Karpas-422 (cell line): Measurements from ENCODE around the gene GPR15LG. TPM values are rescaled to one million over a fixed set of nuclear protein-coding genes. Genes with fewer than 3 reads are reported as not detected.
"Not testable (repeated sequence)": the region's sequence is repeated elsewhere in the genome, so short reads cannot be mapped to it uniquely, and the experiment has no call there.

Source experiments
- DNase-seq: peaks from one replicate; pipeline ENCODE4 v3.0.0-alpha.2; 2015
- H2AFZ ChIP-seq: fragments of 200-600 bp; sonication (generic); 2 replicates; pipeline ENCODE4 v1.6.1; 2014; ENCODE audit warnings: antibody characterized with exemption, low read length, mixed read lengths
- H3K27ac ChIP-seq: fragments of 200-600 bp; sonication (generic); 2 replicates; pipeline ENCODE4 v1.5.1; 2014; ENCODE audit warnings: mild to moderate bottlenecking, low read length, moderate library complexity
- H3K27me3 ChIP-seq: fragments of 200-600 bp; sonication (generic); 2 replicates; pipeline ENCODE4 v1.6.1; 2014; ENCODE audit warnings: low read length, mixed read lengths
- H3K36me3 ChIP-seq: fragments of 200-600 bp; sonication (generic); 2 replicates; pipeline ENCODE4 v1.6.1; 2014; ENCODE audit warnings: low read length, mixed read lengths; ENCODE audit not compliant: insufficient read depth
- H3K4me1 ChIP-seq: fragments of 200-600 bp; sonication (generic); 2 replicates; pipeline ENCODE4 v1.6.1; 2014; ENCODE audit warnings: mild to moderate bottlenecking, low read length, mixed read lengths
- H3K4me2 ChIP-seq: fragments of 200-600 bp; sonication (generic); 2 replicates; pipeline ENCODE4 v1.6.1; 2014; ENCODE audit warnings: low read length, low read depth, mild to moderate bottlenecking; ENCODE audit not compliant: poor library complexity, severe bottlenecking
- H3K4me3 ChIP-seq: fragments of 200-600 bp; sonication (generic); 2 replicates; pipeline ENCODE4 v1.5.1; 2014; ENCODE audit warnings: mild to moderate bottlenecking, antibody characterized with exemption, low read length, mixed read lengths
- H3K79me2 ChIP-seq: fragments of 200-600 bp; sonication (generic); 2 replicates; pipeline ENCODE4 v1.6.1; 2014; ENCODE audit warnings: mild to moderate bottlenecking, low read length, mixed read lengths
- H3K9ac ChIP-seq: fragments of 200-600 bp; sonication (generic); 2 replicates; pipeline ENCODE4 v1.6.0; 2014; ENCODE audit warnings: low read length
- H3K9me2 ChIP-seq: fragments of 200-600 bp; sonication (generic), shearing (Covaris generic); replicated peaks from 2 replicates; pipeline ENCODE4 v1.6.0; 2014; ENCODE audit warnings: mild to moderate bottlenecking, low read length, moderate library complexity; ENCODE audit not compliant: insufficient read depth
- H3K9me3 ChIP-seq: fragments of 300-700, 200-600 bp; sonication (generic); 2 replicates; pipeline ENCODE4 v1.6.1; 2014; ENCODE audit warnings: low read length, mixed read lengths
- H4K20me1 ChIP-seq: fragments of 200-600 bp; sonication (generic); 2 replicates; pipeline ENCODE4 v1.6.1; 2014; ENCODE audit warnings: mild to moderate bottlenecking, antibody characterized with exemption, low read length, low read depth; ENCODE audit not compliant: insufficient read depth
- total RNA-seq: library from RNA; depleted of rRNA; stranded (reverse); fragments of >200 nt; shearing (Covaris generic); gene quantifications from 2 replicates; pipeline ENCODE4 v1.2.3, GENCODE V29; 2014; ENCODE audit warnings: low replicate concordance

GPR15LG gene
- total RNA-seq, 1 experiment from 2014 or later, result not detected

GRCh38 chr10:84140036-84140379 lies 33.6 kb upstream of the GPR15LG start:
- Histone ChIP-seq H3K4me3 (peak overlapping the region; percentile 93), H3K4me2 (peak overlapping the region; percentile 87), H4K20me1 (no peaks in the 10 kb centered on the region), H3K9me3 (no peaks in the 10 kb centered on the region), H3K9me2 (no peaks in the 10 kb centered on the region; the same call in 1 of the 2 replicates), H3K27me3 (no peaks in the 10 kb centered on the region), H3K4me1 (peaks cover 30% of the 10 kb centered on the region), H3K36me3 (peaks cover 12% of the 10 kb centered on the region; the same call in 1 of the 2 replicates), H3K27ac (no peak overlapping the region), H3K9ac (peak overlapping the region; percentile 89), H3K79me2 (peaks cover 28% of the 10 kb centered on the region), H2AFZ (no peak overlapping the region)
- no peak for DNase-seq

- Histone ChIP-seq H3K9ac (no peak overlapping the region), H3K4me2 (no peak overlapping the region), H3K36me3 (peaks cover 32% of the 10 kb centered on the region; the same call in 1 of the 2 replicates), H3K4me1 (peaks cover 10% of the 10 kb centered on the region), H3K4me3 (no peak overlapping the region), H3K27me3 (no peaks in the 10 kb centered on the region), H3K9me2 (no peaks in the 10 kb centered on the region), H3K9me3 (no peaks in the 10 kb centered on the region), H2AFZ (no peak overlapping the region), H4K20me1 (no peaks in the 10 kb centered on the region), H3K79me2 (0 out of 2 replicates have a peak, but pooled peaks cover 5% of the 10 kb centered on the region), H3K27ac (no peak overlapping the region)
- no peak for DNase-seq
Measured at GRCh38 chr10:84147347-84147746, 26.3 kb upstream of the GPR15LG start.

DNA sequence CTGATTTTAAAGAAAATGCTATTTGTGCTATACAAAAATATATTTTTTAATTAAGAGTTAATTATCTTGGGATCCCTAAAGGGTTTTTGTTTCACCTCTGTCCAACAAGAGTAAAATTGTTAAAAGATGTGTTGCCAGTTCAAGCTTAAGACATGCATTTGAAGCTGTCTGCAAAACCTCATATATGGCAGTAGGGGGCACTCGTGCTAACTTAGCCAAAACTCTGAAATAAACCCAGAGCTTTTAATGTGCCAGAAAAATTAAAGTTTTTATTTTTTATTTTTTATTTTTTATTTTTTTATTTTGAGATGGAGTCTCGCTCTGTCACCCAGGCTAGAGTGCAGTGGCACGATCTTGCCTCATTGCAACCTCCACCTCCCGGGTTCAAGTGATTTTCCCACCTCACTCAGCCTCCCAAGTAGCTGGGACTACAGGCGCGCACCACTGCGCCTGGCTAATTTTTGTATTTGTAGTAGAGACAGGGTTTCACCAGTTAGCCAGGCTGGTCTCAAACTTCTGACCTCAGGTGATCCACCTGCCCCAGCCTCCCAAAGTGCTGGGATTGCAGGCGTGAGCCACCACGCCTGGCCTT lies 25.5 kb upstream of the GPR15LG start:
- peak; percentile 56 for DNase-seq
- H2AFZ ChIP-seq, H3K27ac ChIP-seq, H3K4me3 ChIP-seq, H3K79me2 ChIP-seq, H3K9me3 ChIP-seq, H3K4me2 ChIP-seq, H3K4me1 ChIP-seq, H3K27me3 ChIP-seq, H3K9ac ChIP-seq, H4K20me1 ChIP-seq, H3K9me2 ChIP-seq: not testable (repeated sequence)
- peaks cover 27% of the 10 kb centered on the region; the same call in 1 of the 2 replicates for H3K36me3 ChIP-seq

- peaks cover 26% of the 10 kb centered on the region for H3K36me3 ChIP-seq
Measured at GRCh38 chr10:84149854-84150253, 23.7 kb upstream of the GPR15LG start.

GRCh38 chr10:84152769-84153168 lies 20.8 kb upstream of the GPR15LG start:
- Histone ChIP-seq H3K27me3 (no peaks in the 10 kb centered on the region), H3K79me2 (no peaks in the 10 kb centered on the region), H4K20me1 (no peaks in the 10 kb centered on the region), H3K4me1 (no peaks in the 10 kb centered on the region), H3K36me3 (peaks cover 22% of the 10 kb centered on the region), H3K9ac (no peak overlapping the region), H2AFZ (no peak overlapping the region), H3K4me3 (no peak overlapping the region), H3K4me2 (no peak overlapping the region), H3K9me3 (no peaks in the 10 kb centered on the region), H3K27ac (no peak overlapping the region), H3K9me2 (no peaks in the 10 kb centered on the region)
- DNase-seq, result no peak

More at GRCh38 chr10:84149854-84150253, 23.7 kb upstream of the GPR15LG start:
- Histone ChIP-seq H3K79me2 (no peaks in the 10 kb centered on the region), H3K9me3 (no peaks in the 10 kb centered on the region), H3K4me3 (no peak overlapping the region), H3K4me2 (no peak overlapping the region), H2AFZ (no peak overlapping the region), H3K4me1 (no peaks in the 10 kb centered on the region), H3K27me3 (no peaks in the 10 kb centered on the region), H3K27ac (no peak overlapping the region), H4K20me1 (no peaks in the 10 kb centered on the region), H3K9ac (no peak overlapping the region), H3K9me2 (no peaks in the 10 kb centered on the region)
- no peak for DNase-seq

GRCh38 chr10:84155521-84155920 lies 18.1 kb upstream of the GPR15LG start:
- H3K79me2 ChIP-seq, result no peaks in the 10 kb centered on the region
- H4K20me1 ChIP-seq, result no peaks in the 10 kb centered on the region
- H3K9ac ChIP-seq, result no peak overlapping the region
- H3K4me1 ChIP-seq, result no peaks in the 10 kb centered on the region
- H2AFZ ChIP-seq, result no peak overlapping the region
- H3K4me2 ChIP-seq, result no peak overlapping the region
- no peak overlapping the region for H3K27ac ChIP-seq
- no peaks in the 10 kb centered on the region for H3K9me2 ChIP-seq
- H3K36me3 ChIP-seq, result peaks cover 10% of the 10 kb centered on the region
- DNase-seq, result no peak
- H3K27me3 ChIP-seq, result no peaks in the 10 kb centered on the region
- no peaks in the 10 kb centered on the region for H3K9me3 ChIP-seq
- H3K4me3 ChIP-seq, result no peak overlapping the region

DNA sequence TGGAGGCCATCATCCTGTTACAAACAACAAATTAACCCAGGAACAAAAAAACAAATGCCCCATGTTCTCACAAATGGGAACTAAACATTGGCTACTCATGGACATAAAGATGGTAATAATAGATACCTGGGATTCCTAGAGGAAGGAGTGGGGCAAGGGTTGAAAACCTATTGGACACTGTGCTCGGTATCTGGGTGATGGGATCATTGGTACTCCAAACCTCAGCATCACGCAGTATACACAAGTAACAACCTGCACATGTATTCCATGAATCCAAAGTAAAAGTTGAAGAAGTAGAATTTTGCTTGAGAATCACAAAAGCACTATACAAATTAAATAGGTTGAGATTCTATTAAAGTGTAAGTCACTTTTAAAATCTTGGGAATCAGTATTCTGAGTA lies 17.6 kb upstream of the GPR15LG start:
- no peak overlapping the region for H3K4me3 ChIP-seq
- DNase-seq, result no peak

GRCh38 chr10:84156768-84157167 lies 16.8 kb upstream of the GPR15LG start:
- DNase-seq, result peak; percentile 55
- Histone ChIP-seq H3K27ac (no peak overlapping the region), H3K4me3 (no peak overlapping the region), H3K4me2 (no peak overlapping the region), H3K27me3 (no peaks in the 10 kb centered on the region), H4K20me1 (no peaks in the 10 kb centered on the region), H3K9me3 (no peaks in the 10 kb centered on the region), H2AFZ (no peak overlapping the region), H3K4me1 (no peaks in the 10 kb centered on the region), H3K9me2 (no peaks in the 10 kb centered on the region), H3K9ac (no peak overlapping the region), H3K36me3 (peaks cover 6% of the 10 kb centered on the region), H3K79me2 (no peaks in the 10 kb centered on the region)

More for the DNA sequence above, 17.6 kb upstream of the GPR15LG start:
- H3K9me2 ChIP-seq, result no peaks in the 10 kb centered on the region
- H3K4me1 ChIP-seq, result no peaks in the 10 kb centered on the region
- H3K36me3 ChIP-seq, result peaks cover 6% of the 10 kb centered on the region
- no peaks in the 10 kb centered on the region for H3K9me3 ChIP-seq
- no peaks in the 10 kb centered on the region for H4K20me1 ChIP-seq
- no peaks in the 10 kb centered on the region for H3K27me3 ChIP-seq
- no peak overlapping the region for H3K9ac ChIP-seq
- no peaks in the 10 kb centered on the region for H3K79me2 ChIP-seq
- no peak overlapping the region for H3K4me2 ChIP-seq
- no peak overlapping the region for H2AFZ ChIP-seq
- no peak overlapping the region for H3K27ac ChIP-seq
